ENCODE results near the gene ADH5.

The ADH5 gene

DNA sequence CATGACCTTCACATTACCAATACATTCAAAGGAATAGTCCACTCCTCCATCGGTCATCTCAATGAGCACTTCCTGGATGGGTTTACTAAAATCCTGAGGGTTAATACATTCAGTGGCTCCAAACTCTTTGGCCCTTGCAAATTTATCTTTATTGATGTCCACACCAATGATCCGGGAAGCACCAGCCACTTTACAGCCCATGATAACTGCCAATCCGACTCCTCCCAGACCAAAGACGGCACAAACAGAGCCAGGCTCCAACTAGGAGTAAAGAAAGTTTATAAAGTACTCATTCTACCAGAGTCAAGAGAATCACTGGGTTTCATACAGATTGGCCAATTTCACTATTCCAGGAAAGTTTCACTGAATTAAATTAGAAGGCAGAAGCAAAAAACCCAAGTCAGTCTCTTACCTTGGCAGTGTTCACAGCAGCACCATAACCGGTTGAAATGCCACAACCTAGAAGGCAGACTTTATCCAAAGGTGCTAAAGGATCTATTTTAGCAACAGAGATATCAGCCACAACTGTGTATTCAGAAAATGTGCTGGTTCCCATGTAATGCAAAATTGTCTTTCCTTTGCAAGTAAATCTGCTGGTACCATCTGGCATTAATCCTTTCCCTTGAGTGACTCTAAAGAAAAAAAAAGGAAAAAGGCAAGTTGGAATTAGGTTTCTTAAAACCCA lies 12.2 kb downstream of the ADH5 start:
- Histone ChIP-seq H3K4me1 (ENCODE audit: low read length) (no peaks in the 10 kb centered on the region), H3K36me3 (replicated peaks; ENCODE audit: insufficient read depth, low read length) (no peaks in the 10 kb centered on the region), H3K4me3 (ENCODE audit: low read length) (no peak overlapping the region), H3F3A (ENCODE audit: insufficient read depth, low read length) (no peaks in the 10 kb centered on the region), H3K9me2 (replicated peaks; ENCODE audit: insufficient read depth, low read length) (no peaks in the 10 kb centered on the region), H4K20me1 (ENCODE audit: insufficient read depth, low read length) (no peaks in the 10 kb centered on the region), H3K79me2 (ENCODE audit: low read length) (no peaks in the 10 kb centered on the region), H3K27me3 (replicated peaks; ENCODE audit: insufficient read depth, low read length) (no peaks in the 10 kb centered on the region), H2AFZ (ENCODE audit: low read length) (no peak overlapping the region), H3K9me3 (replicated peaks; ENCODE audit: insufficient read depth, low read length) (no peaks in the 10 kb centered on the region), H3K27ac (ENCODE audit: low read length) (no peak overlapping the region), H3K9ac (ENCODE audit: low read length) (no peak overlapping the region), H3K4me2 (ENCODE audit: low read depth, low read length) (no peak overlapping the region)
- TF ChIP-seq EZH2 (optimal IDR thresholded peaks at IDR 0.05; ENCODE audit: low read depth, low read length) (no peak), EZH2phosphoT487 (IDR thresholded peaks at IDR 0.05; ENCODE audit: low read length) (no peak), CTCF (IDR thresholded peaks at IDR 0.05; ENCODE audit: low read length) (no peak)
- DNase-seq, result no peak

DNA sequence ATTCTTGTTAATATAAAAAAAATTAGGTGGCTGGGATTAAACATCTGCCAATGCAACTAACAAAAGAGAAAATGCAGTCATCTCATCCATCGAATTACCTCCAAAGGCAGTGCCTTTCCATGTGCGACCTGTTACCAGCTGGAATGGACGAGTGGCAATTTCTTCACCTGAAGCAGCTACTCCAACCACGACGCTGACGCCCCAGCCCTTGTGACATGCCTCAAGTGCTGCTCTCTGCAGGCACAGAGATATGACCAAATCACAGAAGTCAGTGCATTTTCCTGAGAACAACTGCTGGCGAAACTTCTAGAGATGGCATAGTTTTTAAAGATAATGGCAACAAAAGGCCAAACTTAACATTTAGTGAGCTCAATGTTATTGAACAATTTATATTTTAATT lies 13.8 kb downstream of the ADH5 start:
- Histone ChIP-seq H3K36me3 (replicated peaks; ENCODE audit: insufficient read depth, low read length) (no peaks in the 10 kb centered on the region), H4K20me1 (ENCODE audit: insufficient read depth, low read length) (no peaks in the 10 kb centered on the region)
- TF ChIP-seq EZH2 (optimal IDR thresholded peaks at IDR 0.05; ENCODE audit: low read depth, low read length), result no peak
- TF ChIP-seq CTCF (IDR thresholded peaks at IDR 0.05; ENCODE audit: low read length), result no peak
- no peak for TF ChIP-seq EZH2phosphoT487 (IDR thresholded peaks at IDR 0.05; ENCODE audit: low read length)

DNA sequence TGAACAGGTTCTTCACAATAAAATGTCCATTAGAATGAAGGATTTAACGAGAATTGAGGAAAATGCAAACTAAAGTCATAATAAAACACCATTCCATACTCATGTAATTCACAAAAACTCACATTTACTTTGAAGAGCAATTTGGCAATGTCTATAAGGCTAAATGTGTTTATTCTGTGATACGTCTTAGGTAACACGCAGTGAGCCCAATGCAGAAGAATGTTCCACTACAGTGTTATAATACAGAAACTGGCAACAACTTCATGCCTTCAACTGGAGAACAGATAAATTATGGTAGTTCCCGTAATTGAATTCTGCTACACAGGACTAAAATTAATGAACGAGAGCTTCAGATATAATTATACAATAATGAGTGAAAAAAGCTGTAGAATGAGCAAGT lies 17.4 kb downstream of the ADH5 start:
- Histone ChIP-seq H3K9me3 (replicated peaks; ENCODE audit: insufficient read depth, low read length) (no peaks in the 10 kb centered on the region), H3F3A (ENCODE audit: insufficient read depth, low read length) (no peaks in the 10 kb centered on the region), H3K79me2 (ENCODE audit: low read length) (no peaks in the 10 kb centered on the region), H3K4me2 (ENCODE audit: low read depth, low read length) (no peak overlapping the region), H3K4me3 (ENCODE audit: low read length) (no peak overlapping the region), H3K27ac (ENCODE audit: low read length) (no peak overlapping the region), H3K36me3 (replicated peaks; ENCODE audit: insufficient read depth, low read length) (no peaks in the 10 kb centered on the region), H3K27me3 (replicated peaks; ENCODE audit: insufficient read depth, low read length) (no peaks in the 10 kb centered on the region), H3K9ac (ENCODE audit: low read length) (no peak overlapping the region), H3K9me2 (replicated peaks; ENCODE audit: insufficient read depth, low read length) (no peaks in the 10 kb centered on the region), H2AFZ (ENCODE audit: low read length) (no peak overlapping the region), H4K20me1 (ENCODE audit: insufficient read depth, low read length) (no peaks in the 10 kb centered on the region), H3K4me1 (ENCODE audit: low read length) (no peaks in the 10 kb centered on the region)
- TF ChIP-seq CTCF (IDR thresholded peaks at IDR 0.05; ENCODE audit: low read length) (no peak), EZH2phosphoT487 (IDR thresholded peaks at IDR 0.05; ENCODE audit: low read length) (no peak), EZH2 (optimal IDR thresholded peaks at IDR 0.05; ENCODE audit: low read depth, low read length) (no peak)
- no peak for DNase-seq

More for the DNA sequence above, 13.8 kb downstream of the ADH5 start:
- no peaks in the 10 kb centered on the region for H3K4me1 ChIP-seq (ENCODE audit: low read length)
- H3K9me2 ChIP-seq (replicated peaks; ENCODE audit: insufficient read depth, low read length), result no peaks in the 10 kb centered on the region
- no peak overlapping the region for H3K9ac ChIP-seq (ENCODE audit: low read length)
- H3K79me2 ChIP-seq (ENCODE audit: low read length), result no peaks in the 10 kb centered on the region
- no peak overlapping the region for H3K4me3 ChIP-seq (ENCODE audit: low read length)
- H2AFZ ChIP-seq (ENCODE audit: low read length), result no peak overlapping the region
- no peak for DNase-seq
- H3K27me3 ChIP-seq (replicated peaks; ENCODE audit: insufficient read depth, low read length), result no peaks in the 10 kb centered on the region
- no peaks in the 10 kb centered on the region for H3F3A ChIP-seq (ENCODE audit: insufficient read depth, low read length)
- no peak overlapping the region for H3K4me2 ChIP-seq (ENCODE audit: low read depth, low read length)
- no peaks in the 10 kb centered on the region for H3K9me3 ChIP-seq (replicated peaks; ENCODE audit: insufficient read depth, low read length)
- H3K27ac ChIP-seq (ENCODE audit: low read length), result no peak overlapping the region
